ENCODE results near the gene TAS2R1.

The TAS2R1 gene

GRCh38 chr5:9582406-9582805 is 47.7 kb downstream of the TAS2R1 start:
- no peak for DNase-seq
